Hepatocyte (in vitro differentiated cells): ENCODE results near the gene LRRC45. TPM values are rescaled to one million over a fixed set of nuclear protein-coding genes. Genes with fewer than 3 reads are reported as not detected.

ENCODE experiments used
- DNase-seq: peaks from one replicate; pipeline ENCODE4 v3.0.0-alpha.2; 2016; ENCODE audit warnings: low spot score
- H2AFZ ChIP-seq: fragments of 200-600 bp; sonication (generic); 2 replicates; pipeline ENCODE4 v1.6.0; 2016; ENCODE audit warnings: antibody characterized with exemption, mild to moderate bottlenecking
- H3K27ac ChIP-seq: fragments of 200-600 bp; sonication (generic); 2 replicates; pipeline ENCODE4 v1.5.1; 2016; ENCODE audit warnings: mild to moderate bottlenecking
- H3K27me3 ChIP-seq: fragments of 200-600 bp; sonication (generic); 2 replicates; pipeline ENCODE4 v1.6.1; 2016
- H3K36me3 ChIP-seq: fragments of 200-600 bp; sonication (generic); replicated peaks from 2 replicates; pipeline ENCODE4 v1.5.1; 2016; ENCODE audit warnings: low read depth; ENCODE audit not compliant: insufficient read depth
- H3K4me1 ChIP-seq: fragments of 200-600 bp; sonication (generic); 2 replicates; pipeline ENCODE4 v1.5.1; 2016; ENCODE audit warnings: mild to moderate bottlenecking, moderate library complexity; ENCODE audit not compliant: insufficient read depth
- H3K4me2 ChIP-seq: fragments of 200-600 bp; sonication (generic); 2 replicates; pipeline ENCODE4 v1.6.0; 2016
- H3K4me3 ChIP-seq: fragments of 200-600 bp; sonication (generic); 2 replicates; pipeline ENCODE4 v1.5.1; 2016; ENCODE audit warnings: mild to moderate bottlenecking
- H3K79me2 ChIP-seq: fragments of 200-600 bp; sonication (generic); 2 replicates; pipeline ENCODE4 v1.6.0; 2017; ENCODE audit warnings: mild to moderate bottlenecking
- H3K9me2 ChIP-seq: fragments of 200-600 bp; sonication (generic); replicated peaks from 2 replicates; pipeline ENCODE4 v1.6.0; 2017; ENCODE audit warnings: mild to moderate bottlenecking; ENCODE audit not compliant: insufficient read depth
- H3K9me3 ChIP-seq: fragments of 200-600 bp; sonication (generic); 2 replicates; pipeline ENCODE4 v1.5.1; 2016; ENCODE audit warnings: low read depth, mild to moderate bottlenecking
- H4K20me1 ChIP-seq: fragments of 200-600 bp; sonication (generic); 2 replicates; pipeline ENCODE4 v1.6.0; 2016; ENCODE audit warnings: mild to moderate bottlenecking; ENCODE audit not compliant: insufficient read depth, poor library complexity, severe bottlenecking
- EZH2 ChIP-seq: fragments of 200-600 bp; sonication (generic); IDR thresholded peaks from 2 replicates; pipeline ENCODE4 v1.6.1; 2016; ENCODE audit warnings: antibody characterized with exemption, mild to moderate bottlenecking, borderline replicate concordance
- EZH2phosphoT487 ChIP-seq: fragments of 200-600 bp; sonication (generic); IDR thresholded peaks from one replicate; pipeline ENCODE4 v1.6.1; 2018; ENCODE audit warnings: antibody characterized with exemption, mild to moderate bottlenecking, low read depth, moderate library complexity; ENCODE audit not compliant: unreplicated experiment, severe bottlenecking
- WGBS: methylation state at CpG from one replicate; pipeline ENCODE4 v1.1.6; 2016; ENCODE audit warnings: low lambda C conversion rate; ENCODE audit errors: missing lambda C conversion rate; 5-methylcytosine and 5-hydroxymethylcytosine counted together
- polyA plus RNA-seq: library from polyadenylated mRNA; unstranded; fragments of >200 nt; fragmentation: Nextera tagmentation; extraction: Ambion mirVana; gene quantifications from 2 replicates; pipeline ENCODE4 v1.2.1, GENCODE V29; 2016
- total RNA-seq: library from RNA; depleted of rRNA; stranded (reverse); fragments of >200 nt; gene quantifications from 2 replicates; pipeline ENCODE4 v1.2.3, GENCODE V29; 2014
- TF ChIP-seq, protein P1 (sequence below): fragments of 200-600 bp; sonication (generic); IDR thresholded peaks from 2 replicates; pipeline ENCODE4 v1.5.1; 2016; ENCODE audit warnings: antibody characterized with exemption, mild to moderate bottlenecking; ENCODE audit not compliant: poor library complexity

The LRRC45 gene
- total and polyA plus RNA-seq, 2 experiments from 2014 or later, result 12.8 to 14.7 TPM

DNA sequence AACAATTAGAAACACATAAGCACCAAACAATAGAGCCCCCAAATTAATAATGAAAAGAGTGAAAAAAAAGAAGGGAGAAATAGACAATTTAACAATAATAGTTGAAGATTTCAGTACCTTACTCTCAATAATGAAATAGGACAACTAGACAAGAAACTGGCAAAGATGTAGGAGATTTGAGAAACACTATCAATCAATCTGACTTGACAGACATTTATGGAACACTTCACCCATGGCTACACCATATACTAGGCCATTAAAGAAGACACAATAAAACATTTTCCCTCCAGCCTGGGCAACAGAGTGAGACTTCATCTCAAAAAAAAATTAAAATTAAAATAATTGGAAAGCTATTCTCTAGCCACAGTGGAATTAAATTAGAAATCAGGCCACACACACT is 47.5 kb downstream of the LRRC45 start:
- no peaks in the 10 kb centered on the region for H3K36me3 ChIP-seq
- H3K27me3 ChIP-seq, result no peaks in the 10 kb centered on the region
- H3K9me2 ChIP-seq, result no peaks in the 10 kb centered on the region
- TF ChIP-seq EZH2, result no peak
- TF ChIP-seq, protein P1, sequence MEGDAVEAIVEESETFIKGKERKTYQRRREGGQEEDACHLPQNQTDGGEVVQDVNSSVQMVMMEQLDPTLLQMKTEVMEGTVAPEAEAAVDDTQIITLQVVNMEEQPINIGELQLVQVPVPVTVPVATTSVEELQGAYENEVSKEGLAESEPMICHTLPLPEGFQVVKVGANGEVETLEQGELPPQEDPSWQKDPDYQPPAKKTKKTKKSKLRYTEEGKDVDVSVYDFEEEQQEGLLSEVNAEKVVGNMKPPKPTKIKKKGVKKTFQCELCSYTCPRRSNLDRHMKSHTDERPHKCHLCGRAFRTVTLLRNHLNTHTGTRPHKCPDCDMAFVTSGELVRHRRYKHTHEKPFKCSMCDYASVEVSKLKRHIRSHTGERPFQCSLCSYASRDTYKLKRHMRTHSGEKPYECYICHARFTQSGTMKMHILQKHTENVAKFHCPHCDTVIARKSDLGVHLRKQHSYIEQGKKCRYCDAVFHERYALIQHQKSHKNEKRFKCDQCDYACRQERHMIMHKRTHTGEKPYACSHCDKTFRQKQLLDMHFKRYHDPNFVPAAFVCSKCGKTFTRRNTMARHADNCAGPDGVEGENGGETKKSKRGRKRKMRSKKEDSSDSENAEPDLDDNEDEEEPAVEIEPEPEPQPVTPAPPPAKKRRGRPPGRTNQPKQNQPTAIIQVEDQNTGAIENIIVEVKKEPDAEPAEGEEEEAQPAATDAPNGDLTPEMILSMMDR, result no peak
- TF ChIP-seq EZH2phosphoT487, result no peak
- H3K4me3 ChIP-seq, result no peak overlapping the region
- H3K4me2 ChIP-seq, result no peak overlapping the region
- no peak overlapping the region for H3K27ac ChIP-seq
- peaks cover 5% of the 10 kb centered on the region for H3K4me1 ChIP-seq
- H3K9me3 ChIP-seq, result no peaks in the 10 kb centered on the region
- no peak overlapping the region for H2AFZ ChIP-seq
- DNase-seq, result no peak
- no peaks in the 10 kb centered on the region for H4K20me1 ChIP-seq
- H3K79me2 ChIP-seq, result peaks cover 9% of the 10 kb centered on the region

DNA sequence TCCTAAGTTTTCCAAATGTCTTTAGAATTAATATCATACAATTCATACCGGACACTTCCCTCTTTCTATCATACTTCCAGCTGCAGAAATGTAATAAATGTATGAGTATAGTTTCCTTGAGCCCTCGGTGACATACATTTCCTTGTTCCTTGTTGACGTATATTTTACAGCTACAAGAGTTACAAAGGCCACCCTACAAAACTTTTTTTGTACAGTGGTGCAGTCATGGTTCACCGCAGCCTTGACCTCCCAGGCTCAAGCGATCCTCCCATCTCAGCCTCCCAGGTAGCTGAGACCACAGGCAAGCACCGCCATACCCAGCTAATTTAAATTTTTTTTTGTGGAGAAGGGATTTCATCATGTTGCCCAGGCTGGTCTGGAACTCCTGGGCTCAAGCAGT is 49.7 kb downstream of the LRRC45 start:
- no peak overlapping the region for H3K27ac ChIP-seq
- H2AFZ ChIP-seq, result no peak overlapping the region
- no peaks in the 10 kb centered on the region for H3K4me1 ChIP-seq
- H3K4me2 ChIP-seq, result no peak overlapping the region
- H3K9me3 ChIP-seq, result no peaks in the 10 kb centered on the region
- no peaks in the 10 kb centered on the region for H3K79me2 ChIP-seq
- 80% methylated on average over 6 of the region's 6 CpGs for WGBS
- H4K20me1 ChIP-seq, result no peaks in the 10 kb centered on the region
- no peak overlapping the region for H3K4me3 ChIP-seq
- H3K36me3 ChIP-seq, result no peaks in the 10 kb centered on the region
- no peak for DNase-seq
- no peaks in the 10 kb centered on the region for H3K9me2 ChIP-seq
- H3K27me3 ChIP-seq, result no peaks in the 10 kb centered on the region
- TF ChIP-seq EZH2 (no peak), EZH2phosphoT487 (no peak)
- TF ChIP-seq, protein P1, result no peak

DNA sequence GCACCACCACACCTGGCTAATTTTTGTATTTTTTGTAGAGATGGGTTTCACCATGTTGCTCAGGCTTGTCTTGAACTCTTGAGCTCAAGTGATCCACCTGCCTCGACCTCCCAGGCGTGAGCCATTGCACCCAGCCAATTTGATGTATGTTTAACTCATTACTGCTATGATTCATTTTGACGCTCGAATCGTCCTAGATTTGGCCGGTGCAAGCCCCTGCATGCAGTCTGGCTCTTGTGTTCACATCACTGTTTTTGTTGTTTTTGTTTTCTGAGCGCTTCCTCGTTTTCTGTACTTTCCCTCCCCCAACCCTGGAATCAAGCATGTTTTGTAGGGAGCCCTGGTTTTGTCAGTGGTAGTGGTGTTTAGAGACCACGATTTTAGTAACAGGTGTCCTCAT is 50.3 kb downstream of the LRRC45 start:
- Histone ChIP-seq H3K27ac (no peak overlapping the region), H2AFZ (no peak overlapping the region), H3K79me2 (no peaks in the 10 kb centered on the region), H4K20me1 (no peaks in the 10 kb centered on the region), H3K4me2 (no peak overlapping the region), H3K9me2 (no peaks in the 10 kb centered on the region), H3K27me3 (no peaks in the 10 kb centered on the region), H3K9me3 (no peaks in the 10 kb centered on the region), H3K36me3 (no peaks in the 10 kb centered on the region), H3K4me3 (no peak overlapping the region), H3K4me1 (no peaks in the 10 kb centered on the region)
- no peak for TF ChIP-seq EZH2phosphoT487
- TF ChIP-seq, protein P1, result no peak
- no peak for TF ChIP-seq EZH2
- no peak for DNase-seq
- WGBS, result 87% methylated on average over 9 of the region's 9 CpGs
